Measurements from ENCODE around the gene CTAGE4.
"Not testable (repeated sequence)": the region's sequence is repeated elsewhere in the genome, so short reads cannot be mapped to it uniquely, and the experiment has no call there.

GRCh38 chr7:144219149-144219548, 35.9 kb downstream of the CTAGE4 start:
- TF ChIP-seq, protein P1, sequence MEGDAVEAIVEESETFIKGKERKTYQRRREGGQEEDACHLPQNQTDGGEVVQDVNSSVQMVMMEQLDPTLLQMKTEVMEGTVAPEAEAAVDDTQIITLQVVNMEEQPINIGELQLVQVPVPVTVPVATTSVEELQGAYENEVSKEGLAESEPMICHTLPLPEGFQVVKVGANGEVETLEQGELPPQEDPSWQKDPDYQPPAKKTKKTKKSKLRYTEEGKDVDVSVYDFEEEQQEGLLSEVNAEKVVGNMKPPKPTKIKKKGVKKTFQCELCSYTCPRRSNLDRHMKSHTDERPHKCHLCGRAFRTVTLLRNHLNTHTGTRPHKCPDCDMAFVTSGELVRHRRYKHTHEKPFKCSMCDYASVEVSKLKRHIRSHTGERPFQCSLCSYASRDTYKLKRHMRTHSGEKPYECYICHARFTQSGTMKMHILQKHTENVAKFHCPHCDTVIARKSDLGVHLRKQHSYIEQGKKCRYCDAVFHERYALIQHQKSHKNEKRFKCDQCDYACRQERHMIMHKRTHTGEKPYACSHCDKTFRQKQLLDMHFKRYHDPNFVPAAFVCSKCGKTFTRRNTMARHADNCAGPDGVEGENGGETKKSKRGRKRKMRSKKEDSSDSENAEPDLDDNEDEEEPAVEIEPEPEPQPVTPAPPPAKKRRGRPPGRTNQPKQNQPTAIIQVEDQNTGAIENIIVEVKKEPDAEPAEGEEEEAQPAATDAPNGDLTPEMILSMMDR (IDR thresholded peaks at IDR 0.05) = not testable (repeated sequence)
- not testable (repeated sequence) for TF ChIP-seq POLR2A, POLR2AphosphoS5, EP300 (IDR thresholded peaks at IDR 0.05)
